DOHH2 (cell line): ENCODE results near the gene IPO13.

ENCODE experiments used
- H3F3A ChIP-seq: fragments of 200-600 bp; sonication (generic), shearing (Covaris generic); 2 replicates; pipeline ENCODE4 v1.6.0; 2016; ENCODE audit warnings: antibody characterized with exemption, mild to moderate bottlenecking; ENCODE audit not compliant: control insufficient read depth, insufficient read depth
- H3K27ac ChIP-seq: fragments of 200-600 bp; sonication (generic); 2 replicates; pipeline ENCODE4 v1.5.1; 2014; ENCODE audit warnings: low read depth, mild to moderate bottlenecking, low read length, moderate library complexity
- H3K27me3 ChIP-seq: fragments of 200-600 bp; sonication (generic); 2 replicates; pipeline ENCODE4 v1.6.1; 2014; ENCODE audit warnings: mild to moderate bottlenecking, low read length, mixed read lengths; ENCODE audit not compliant: control insufficient read depth
- H3K36me3 ChIP-seq: fragments of 200-600 bp; sonication (generic); 2 replicates; pipeline ENCODE4 v1.6.1; 2014; ENCODE audit warnings: mild to moderate bottlenecking, low read length, moderate library complexity, mixed read lengths; ENCODE audit not compliant: control insufficient read depth
- H3K4me1 ChIP-seq: fragments of 200-600 bp; sonication (generic); 2 replicates; pipeline ENCODE4 v1.6.1; 2014; ENCODE audit warnings: mild to moderate bottlenecking, low read length, mixed read lengths; ENCODE audit not compliant: control insufficient read depth
- H3K4me2 ChIP-seq: fragments of 200-600 bp; sonication (generic); 2 replicates; pipeline ENCODE4 v1.6.0; 2014; ENCODE audit warnings: mild to moderate bottlenecking, low read length, moderate library complexity
- H3K4me3 ChIP-seq: fragments of 200-600 bp; sonication (generic); 2 replicates; pipeline ENCODE4 v1.5.1; 2014; ENCODE audit warnings: mild to moderate bottlenecking, low read length, mixed read lengths
- H3K79me2 ChIP-seq: fragments of 200-600 bp; sonication (generic); 2 replicates; pipeline ENCODE4 v1.6.1; 2014; ENCODE audit warnings: mild to moderate bottlenecking, low read length, mixed read lengths; ENCODE audit not compliant: control insufficient read depth
- H3K9me2 ChIP-seq: fragments of 200-600 bp; sonication (generic); replicated peaks from 2 replicates; pipeline ENCODE4 v1.6.1; 2014; ENCODE audit warnings: mild to moderate bottlenecking, low read length, mixed read lengths; ENCODE audit not compliant: control insufficient read depth
- H3K9me3 ChIP-seq: fragments of 200-600 bp; sonication (generic); 2 replicates; pipeline ENCODE4 v1.6.1; 2014; ENCODE audit warnings: antibody characterized with exemption, low read length, mixed read lengths; ENCODE audit not compliant: control insufficient read depth, insufficient read depth
- H4K20me1 ChIP-seq: fragments of 200-600 bp; sonication (generic); 2 replicates; pipeline ENCODE4 v1.6.0; 2014; ENCODE audit warnings: low read depth, mild to moderate bottlenecking, antibody characterized with exemption, low read length, moderate library complexity; ENCODE audit not compliant: control insufficient read depth, insufficient read depth
- EZH2phosphoT487 ChIP-seq: fragments of 200-600 bp; sonication (generic); IDR thresholded peaks from 2 replicates; pipeline ENCODE4 v1.6.1; 2017; ENCODE audit warnings: borderline replicate concordance, mild to moderate bottlenecking, antibody characterized with exemption, low read length, moderate library complexity, mixed read lengths
- TF ChIP-seq, protein P1 (sequence below): fragments of 200-600 bp; sonication (generic); IDR thresholded peaks from one replicate; pipeline ENCODE4 v1.5.1; 2014; ENCODE audit warnings: antibody characterized with exemption, mild to moderate bottlenecking, low read depth, low read length; ENCODE audit not compliant: poor library complexity, severe bottlenecking

The IPO13 gene

GRCh38 chr1:43992232-43992995 is 45.7 kb downstream of the IPO13 start:
- no peaks in the 10 kb centered on the region for H3K9me3 ChIP-seq
- H3K27ac ChIP-seq: no peak overlapping the region
- no peaks in the 10 kb centered on the region for H3K79me2 ChIP-seq
- peaks cover 47% of the 10 kb centered on the region for H3K4me1 ChIP-seq
- H3F3A ChIP-seq: peaks cover 15% of the 10 kb centered on the region
- no peaks in the 10 kb centered on the region for H4K20me1 ChIP-seq
- no peaks in the 10 kb centered on the region for H3K27me3 ChIP-seq
- H3K36me3 ChIP-seq: no peaks in the 10 kb centered on the region
- peak overlapping the region; percentile 73 for H3K4me3 ChIP-seq
- TF ChIP-seq EZH2phosphoT487: no peak
- TF ChIP-seq, protein P1, sequence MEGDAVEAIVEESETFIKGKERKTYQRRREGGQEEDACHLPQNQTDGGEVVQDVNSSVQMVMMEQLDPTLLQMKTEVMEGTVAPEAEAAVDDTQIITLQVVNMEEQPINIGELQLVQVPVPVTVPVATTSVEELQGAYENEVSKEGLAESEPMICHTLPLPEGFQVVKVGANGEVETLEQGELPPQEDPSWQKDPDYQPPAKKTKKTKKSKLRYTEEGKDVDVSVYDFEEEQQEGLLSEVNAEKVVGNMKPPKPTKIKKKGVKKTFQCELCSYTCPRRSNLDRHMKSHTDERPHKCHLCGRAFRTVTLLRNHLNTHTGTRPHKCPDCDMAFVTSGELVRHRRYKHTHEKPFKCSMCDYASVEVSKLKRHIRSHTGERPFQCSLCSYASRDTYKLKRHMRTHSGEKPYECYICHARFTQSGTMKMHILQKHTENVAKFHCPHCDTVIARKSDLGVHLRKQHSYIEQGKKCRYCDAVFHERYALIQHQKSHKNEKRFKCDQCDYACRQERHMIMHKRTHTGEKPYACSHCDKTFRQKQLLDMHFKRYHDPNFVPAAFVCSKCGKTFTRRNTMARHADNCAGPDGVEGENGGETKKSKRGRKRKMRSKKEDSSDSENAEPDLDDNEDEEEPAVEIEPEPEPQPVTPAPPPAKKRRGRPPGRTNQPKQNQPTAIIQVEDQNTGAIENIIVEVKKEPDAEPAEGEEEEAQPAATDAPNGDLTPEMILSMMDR: no peak
- H3K9me2 ChIP-seq: no peaks in the 10 kb centered on the region
- peak overlapping the region; percentile 96 for H3K4me2 ChIP-seq

DNA sequence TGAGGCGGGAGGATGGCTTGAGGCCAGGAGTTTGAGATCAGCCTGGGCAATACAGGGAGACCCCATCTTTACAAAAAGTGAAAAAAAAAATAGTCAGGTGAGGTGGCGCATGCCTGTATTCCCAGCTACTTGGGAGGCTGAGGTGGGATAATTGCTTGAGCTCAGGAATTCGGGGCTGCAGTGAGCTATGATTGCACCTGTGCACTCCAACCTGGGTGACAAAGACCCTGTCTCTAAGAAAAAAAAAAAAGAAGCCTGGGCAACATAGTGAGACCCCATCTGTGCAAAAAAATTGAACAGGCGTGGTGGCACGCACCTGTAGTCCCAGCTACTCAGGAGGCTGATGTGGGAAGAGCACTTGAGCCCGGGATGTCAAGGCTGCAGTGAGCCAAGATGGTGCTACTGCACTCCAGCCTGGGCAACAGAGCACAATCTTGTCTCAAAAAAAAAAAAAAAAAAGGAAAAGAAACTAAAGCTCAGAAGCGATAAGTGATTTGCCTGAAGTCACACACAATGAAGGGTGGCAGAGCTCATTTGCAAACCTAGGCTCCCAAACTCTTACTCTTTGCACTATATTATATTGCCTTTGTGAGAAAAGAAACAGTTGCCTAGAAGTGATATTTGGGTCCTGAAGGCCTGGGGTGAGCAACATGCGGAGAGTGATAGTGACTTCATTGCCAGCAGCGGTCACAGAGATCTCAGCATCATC is 46.6 kb downstream of the IPO13 start:
- no peaks in the 10 kb centered on the region for H3K27me3 ChIP-seq
- no peaks in the 10 kb centered on the region for H3K9me3 ChIP-seq
- H3K4me2 ChIP-seq: peak overlapping the region; percentile 56
- TF ChIP-seq, protein P1: no peak
- no peak for TF ChIP-seq EZH2phosphoT487
- peaks cover 47% of the 10 kb centered on the region for H3K4me1 ChIP-seq
- H3K36me3 ChIP-seq: no peaks in the 10 kb centered on the region
- peaks cover 15% of the 10 kb centered on the region for H3F3A ChIP-seq
- no peaks in the 10 kb centered on the region for H3K79me2 ChIP-seq
- no peaks in the 10 kb centered on the region for H4K20me1 ChIP-seq
- H3K9me2 ChIP-seq: no peaks in the 10 kb centered on the region
- peak overlapping the region; percentile 19; the same call in 1 of the 2 replicates for H3K27ac ChIP-seq
- H3K4me3 ChIP-seq: no peak overlapping the region; the same call in 1 of the 2 replicates

DNA sequence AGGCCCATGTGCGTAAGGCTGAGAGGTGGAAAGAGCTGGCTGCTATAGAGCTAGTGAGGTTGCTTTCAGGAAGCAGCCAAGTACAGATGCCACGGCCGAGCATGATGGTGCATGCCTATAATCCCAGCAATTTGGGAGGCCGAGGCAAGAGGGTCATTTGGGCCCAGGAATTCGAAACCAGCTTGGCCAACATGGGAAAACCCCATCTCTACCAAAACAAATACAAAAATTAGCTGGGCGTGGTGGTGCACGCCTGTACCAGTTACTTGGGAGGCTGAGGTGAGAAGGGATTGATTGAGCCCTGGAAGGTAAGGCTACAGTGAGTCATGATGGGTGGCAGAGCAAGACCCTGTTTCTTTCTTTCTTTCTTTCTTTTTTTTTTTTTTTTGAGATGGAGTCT is 47.3 kb downstream of the IPO13 start:
- H3K36me3 ChIP-seq: no peaks in the 10 kb centered on the region

More for the DNA sequence above, 47.3 kb downstream of the IPO13 start:
- H3K79me2 ChIP-seq: no peaks in the 10 kb centered on the region
- no peaks in the 10 kb centered on the region for H3K9me3 ChIP-seq
- TF ChIP-seq EZH2phosphoT487: no peak
- TF ChIP-seq, protein P1: no peak
- no peaks in the 10 kb centered on the region for H4K20me1 ChIP-seq
- peaks cover 12% of the 10 kb centered on the region for H3F3A ChIP-seq
- no peaks in the 10 kb centered on the region for H3K9me2 ChIP-seq
- H3K4me2 ChIP-seq: peak overlapping the region; percentile 56
- no peaks in the 10 kb centered on the region for H3K27me3 ChIP-seq
- H3K27ac ChIP-seq: peak overlapping the region; percentile 19; the same call in 1 of the 2 replicates
- H3K4me1 ChIP-seq: peaks cover 47% of the 10 kb centered on the region
- H3K4me3 ChIP-seq: no peak overlapping the region
